SK-N-SH treated with all-trans-retinoic acid at 6 μM for 48 hours (cell line): ENCODE results near the gene KIF23.

ENCODE experiments used
- ATAC-seq: fragments of 200-7000 bp; cut with Tn5 transposase; 3 replicates; pipeline ENCODE4 v1.9.1; 2020; ENCODE audit warnings: mild to moderate bottlenecking, moderate library complexity
- CSDC2 ChIP-seq: fragments of 250-450 bp; sonication (Bioruptor Pico); IDR thresholded peaks from 2 replicates; pipeline ENCODE4 v1.5.0; 2020; ENCODE audit warnings: mild to moderate bottlenecking, moderate library complexity
- ESRRG ChIP-seq: fragments of 250-450 bp; sonication (Bioruptor Pico); IDR thresholded peaks from 2 replicates; pipeline ENCODE4 v1.6.1; 2021; ENCODE audit warnings: mild to moderate bottlenecking
- GLIS3 ChIP-seq: fragments of 250-450 bp; sonication (Bioruptor Pico); IDR thresholded peaks from 2 replicates; pipeline ENCODE4 v1.5.0; 2020; ENCODE audit warnings: mild to moderate bottlenecking, moderate library complexity
- ISL1 ChIP-seq: fragments of 250-450 bp; sonication (Bioruptor Pico); IDR thresholded peaks from 2 replicates; pipeline ENCODE4 v2.1.2; 2022; ENCODE audit warnings: mild to moderate bottlenecking, moderate library complexity
- RARB ChIP-seq: fragments of 250-450 bp; sonication (Bioruptor Pico); IDR thresholded peaks from 2 replicates; pipeline ENCODE4 v1.8.0; 2021; ENCODE audit warnings: mild to moderate bottlenecking, moderate library complexity
- SNAI2 ChIP-seq: fragments of 250-450 bp; sonication (Bioruptor Pico); IDR thresholded peaks from 2 replicates; pipeline ENCODE4 v1.5.0; 2020; ENCODE audit warnings: mild to moderate bottlenecking, moderate library complexity
- TCF4 ChIP-seq: fragments of 250-450 bp; sonication (Bioruptor Pico); IDR thresholded peaks from 2 replicates; pipeline ENCODE4 v1.8.0; 2021; ENCODE audit warnings: mild to moderate bottlenecking, moderate library complexity, borderline replicate concordance
- TOX ChIP-seq: fragments of 250-450 bp; sonication (Bioruptor Pico); IDR thresholded peaks from 2 replicates; pipeline ENCODE4 v1.8.0; 2021; ENCODE audit warnings: mild to moderate bottlenecking, moderate library complexity, borderline replicate concordance
- ZC3H10 ChIP-seq: fragments of 250-450 bp; sonication (Bioruptor Pico); IDR thresholded peaks from 2 replicates; pipeline ENCODE4 v1.5.1; 2021; ENCODE audit warnings: mild to moderate bottlenecking, moderate library complexity
- ZFP30 ChIP-seq: fragments of 450-650 bp; formaldehyde crosslinking; IDR thresholded peaks from 2 replicates; pipeline ENCODE4 v1.5.0; 2022; ENCODE audit warnings: mild to moderate bottlenecking, moderate library complexity
- ZNF565 ChIP-seq: fragments of 450-650 bp; formaldehyde crosslinking; conservative IDR thresholded peaks from 2 replicates; pipeline ENCODE4 v1.5.0; 2020; ENCODE audit warnings: low read depth, mild to moderate bottlenecking, moderate library complexity
- ZNF70 ChIP-seq: fragments of 450-650 bp; formaldehyde crosslinking; IDR thresholded peaks from 2 replicates; pipeline ENCODE4 v1.5.0; 2020; ENCODE audit warnings: mild to moderate bottlenecking, moderate library complexity
- TF ChIP-seq, protein P1 (sequence below): fragments of 250-450 bp; sonication (Bioruptor Pico); IDR thresholded peaks from 2 replicates; pipeline ENCODE4 v1.8.0; 2020; ENCODE audit warnings: mild to moderate bottlenecking, moderate library complexity, borderline replicate concordance
- TF ChIP-seq, protein P2 (sequence below): fragments of 250-450 bp; sonication (Bioruptor Pico); IDR thresholded peaks from 2 replicates; pipeline ENCODE4 v1.5.1; 2020; ENCODE audit warnings: low read depth, mild to moderate bottlenecking, moderate library complexity
- TF ChIP-seq, protein P3 (sequence below): fragments of 250-450 bp; sonication (Bioruptor Pico); IDR thresholded peaks from 2 replicates; pipeline ENCODE4 v1.5.1; 2021; ENCODE audit warnings: mild to moderate bottlenecking, moderate library complexity

The KIF23 gene

DNA sequence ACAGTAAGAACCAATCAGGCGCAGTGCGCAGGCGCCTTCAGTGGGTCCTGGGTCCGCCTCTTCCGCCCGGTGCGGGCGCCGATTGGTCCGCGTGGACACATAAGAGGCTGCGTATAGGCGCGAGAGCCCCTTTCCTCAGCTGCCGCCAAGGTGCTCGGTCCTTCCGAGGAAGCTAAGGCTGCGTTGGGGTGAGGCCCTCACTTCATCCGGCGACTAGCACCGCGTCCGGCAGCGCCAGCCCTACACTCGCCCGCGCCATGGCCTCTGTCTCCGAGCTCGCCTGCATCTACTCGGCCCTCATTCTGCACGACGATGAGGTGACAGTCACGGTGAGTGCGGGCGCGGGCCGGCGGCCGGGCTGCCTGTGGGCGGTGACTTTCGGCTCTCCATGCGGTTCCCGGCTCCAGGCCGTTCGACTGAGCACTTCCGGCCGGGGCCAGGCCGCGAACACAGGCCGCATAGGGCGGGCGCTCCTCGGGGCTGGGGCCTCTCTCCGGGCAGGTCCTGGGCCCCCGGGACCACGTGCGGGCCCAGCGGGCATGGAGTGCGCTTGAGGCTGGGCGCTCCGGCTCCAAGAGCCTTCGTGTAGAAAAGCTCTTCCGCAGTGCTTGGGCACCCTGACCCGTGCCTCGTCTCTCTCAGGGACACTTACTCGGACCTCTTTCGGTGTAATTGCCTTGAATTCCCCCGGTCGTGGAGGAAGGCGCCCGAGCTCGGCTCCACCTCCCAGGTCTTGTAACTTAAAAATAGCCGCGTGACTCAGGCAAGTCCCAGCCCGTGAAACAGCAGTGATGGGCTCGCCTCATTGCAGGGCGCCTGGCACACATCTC lies 38.8 kb downstream of the KIF23 start, which contains the start of gene RPLP1:
Gene RPLP1, plus strand, starts transcription at position 127 of the 830 bp plus-strand sequence. Its CDS starts 131 bp downstream, at position 258.
- TF ChIP-seq ESRRG (CRISPR knock-in tag): no peak
- TF ChIP-seq, protein P1, sequence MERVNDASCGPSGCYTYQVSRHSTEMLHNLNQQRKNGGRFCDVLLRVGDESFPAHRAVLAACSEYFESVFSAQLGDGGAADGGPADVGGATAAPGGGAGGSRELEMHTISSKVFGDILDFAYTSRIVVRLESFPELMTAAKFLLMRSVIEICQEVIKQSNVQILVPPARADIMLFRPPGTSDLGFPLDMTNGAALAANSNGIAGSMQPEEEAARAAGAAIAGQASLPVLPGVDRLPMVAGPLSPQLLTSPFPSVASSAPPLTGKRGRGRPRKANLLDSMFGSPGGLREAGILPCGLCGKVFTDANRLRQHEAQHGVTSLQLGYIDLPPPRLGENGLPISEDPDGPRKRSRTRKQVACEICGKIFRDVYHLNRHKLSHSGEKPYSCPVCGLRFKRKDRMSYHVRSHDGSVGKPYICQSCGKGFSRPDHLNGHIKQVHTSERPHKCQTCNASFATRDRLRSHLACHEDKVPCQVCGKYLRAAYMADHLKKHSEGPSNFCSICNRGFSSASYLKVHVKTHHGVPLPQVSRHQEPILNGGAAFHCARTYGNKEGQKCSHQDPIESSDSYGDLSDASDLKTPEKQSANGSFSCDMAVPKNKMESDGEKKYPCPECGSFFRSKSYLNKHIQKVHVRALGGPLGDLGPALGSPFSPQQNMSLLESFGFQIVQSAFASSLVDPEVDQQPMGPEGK: 0 out of 2 replicates have a peak, but pooled peaks have one; percentile 26
- ATAC-seq: peak; percentile 85

DNA sequence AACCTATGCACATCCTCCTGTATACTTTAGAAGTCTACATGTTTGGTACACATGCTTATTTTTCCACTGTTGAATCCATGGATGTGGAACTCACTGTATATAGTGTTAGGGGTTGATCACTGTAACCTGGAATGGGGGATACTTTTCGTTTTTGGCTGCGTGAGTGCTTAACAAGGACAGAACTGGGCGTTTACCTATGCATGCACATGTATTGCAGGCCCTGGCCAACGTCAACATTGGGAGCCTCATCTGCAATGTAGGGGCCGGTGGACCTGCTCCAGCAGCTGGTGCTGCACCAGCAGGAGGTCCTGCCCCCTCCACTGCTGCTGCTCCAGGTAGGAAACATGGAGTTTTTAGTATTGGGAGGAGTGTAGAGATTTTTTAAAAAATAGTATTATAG lies 40.8 kb downstream of the KIF23 start:
- TF ChIP-seq GLIS3 (CRISPR knock-in tag) (no peak), ZFP30 (no peak), ESRRG (CRISPR knock-in tag) (no peak), ISL1 (CRISPR knock-in tag) (no peak), CSDC2 (CRISPR knock-in tag) (no peak), ZC3H10 (CRISPR knock-in tag) (no peak), RARB (no peak), TOX (CRISPR knock-in tag) (no peak)
- TF ChIP-seq, protein P2, sequence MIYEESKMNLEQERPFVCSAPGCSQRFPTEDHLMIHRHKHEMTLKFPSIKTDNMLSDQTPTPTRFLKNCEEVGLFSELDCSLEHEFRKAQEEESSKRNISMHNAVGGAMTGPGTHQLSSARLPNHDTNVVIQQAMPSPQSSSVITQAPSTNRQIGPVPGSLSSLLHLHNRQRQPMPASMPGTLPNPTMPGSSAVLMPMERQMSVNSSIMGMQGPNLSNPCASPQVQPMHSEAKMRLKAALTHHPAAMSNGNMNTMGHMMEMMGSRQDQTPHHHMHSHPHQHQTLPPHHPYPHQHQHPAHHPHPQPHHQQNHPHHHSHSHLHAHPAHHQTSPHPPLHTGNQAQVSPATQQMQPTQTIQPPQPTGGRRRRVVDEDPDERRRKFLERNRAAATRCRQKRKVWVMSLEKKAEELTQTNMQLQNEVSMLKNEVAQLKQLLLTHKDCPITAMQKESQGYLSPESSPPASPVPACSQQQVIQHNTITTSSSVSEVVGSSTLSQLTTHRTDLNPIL (CRISPR knock-in tag): no peak

DNA sequence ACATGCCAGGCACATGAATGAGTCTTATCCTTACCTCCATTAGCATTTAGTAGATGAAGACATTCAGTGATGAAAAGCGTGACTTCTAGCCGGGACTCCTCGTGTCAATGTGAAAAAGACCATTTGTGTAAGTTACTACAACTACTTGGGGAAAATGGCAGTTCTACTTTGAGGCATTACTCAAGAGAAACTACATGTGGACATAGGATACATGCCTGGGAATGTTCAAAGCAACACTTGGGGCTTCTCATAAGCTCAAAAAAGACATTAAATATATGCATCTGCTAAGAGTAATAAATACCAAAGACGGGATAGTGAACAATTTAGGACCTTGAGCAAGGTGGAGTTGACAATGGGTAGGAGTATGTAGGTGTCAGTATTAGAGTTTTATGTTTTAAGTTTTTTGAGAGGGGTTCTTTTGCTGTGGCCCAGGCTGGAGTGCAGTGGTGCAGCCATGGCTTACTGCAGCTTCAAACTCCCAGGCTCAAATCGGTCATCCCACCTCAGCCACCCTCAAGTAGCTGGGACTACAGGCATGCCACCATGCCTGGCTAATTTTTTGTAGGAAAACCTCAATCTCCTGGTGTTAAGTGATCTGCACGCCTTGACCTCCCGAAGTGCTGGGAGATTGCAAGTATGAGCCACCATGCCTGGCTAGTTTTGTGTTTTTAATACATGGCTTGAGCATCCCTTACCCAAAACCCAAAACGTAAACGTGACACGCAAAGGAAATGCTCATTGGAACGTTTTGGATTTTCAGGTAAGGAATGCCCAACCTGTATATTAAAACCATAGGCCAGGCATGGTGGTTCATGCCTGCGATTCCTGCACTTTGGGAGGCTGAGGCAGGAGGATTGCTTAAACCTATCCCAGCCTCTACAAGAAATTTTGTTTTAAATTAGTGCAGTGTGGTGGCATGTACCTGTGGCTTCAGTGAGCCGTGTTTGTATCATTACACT lies 42.3 kb downstream of the KIF23 start:
- TF ChIP-seq, protein P2 (CRISPR knock-in tag): no peak
- TF ChIP-seq GLIS3 (CRISPR knock-in tag) (no peak), ZNF565 (CRISPR knock-in tag) (no peak), SNAI2 (no peak), ZNF70 (CRISPR knock-in tag) (no peak), TCF4 (no peak)
- TF ChIP-seq, protein P1: no peak; the same call in 1 of the 2 replicates
- TF ChIP-seq, protein P3, sequence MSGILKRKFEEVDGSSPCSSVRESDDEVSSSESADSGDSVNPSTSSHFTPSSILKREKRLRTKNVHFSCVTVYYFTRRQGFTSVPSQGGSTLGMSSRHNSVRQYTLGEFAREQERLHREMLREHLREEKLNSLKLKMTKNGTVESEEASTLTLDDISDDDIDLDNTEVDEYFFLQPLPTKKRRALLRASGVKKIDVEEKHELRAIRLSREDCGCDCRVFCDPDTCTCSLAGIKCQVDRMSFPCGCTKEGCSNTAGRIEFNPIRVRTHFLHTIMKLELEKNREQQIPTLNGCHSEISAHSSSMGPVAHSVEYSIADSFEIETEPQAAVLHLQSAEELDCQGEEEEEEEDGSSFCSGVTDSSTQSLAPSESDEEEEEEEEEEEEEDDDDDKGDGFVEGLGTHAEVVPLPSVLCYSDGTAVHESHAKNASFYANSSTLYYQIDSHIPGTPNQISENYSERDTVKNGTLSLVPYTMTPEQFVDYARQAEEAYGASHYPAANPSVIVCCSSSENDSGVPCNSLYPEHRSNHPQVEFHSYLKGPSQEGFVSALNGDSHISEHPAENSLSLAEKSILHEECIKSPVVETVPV: 0 out of 2 replicates have a peak, but pooled peaks have one; percentile 7
- TF ChIP-seq, all 23 proteins: peak for 1
- no peak for ATAC-seq

More for the DNA sequence above, 40.8 kb downstream of the KIF23 start:
- ATAC-seq: no peak

DNA sequence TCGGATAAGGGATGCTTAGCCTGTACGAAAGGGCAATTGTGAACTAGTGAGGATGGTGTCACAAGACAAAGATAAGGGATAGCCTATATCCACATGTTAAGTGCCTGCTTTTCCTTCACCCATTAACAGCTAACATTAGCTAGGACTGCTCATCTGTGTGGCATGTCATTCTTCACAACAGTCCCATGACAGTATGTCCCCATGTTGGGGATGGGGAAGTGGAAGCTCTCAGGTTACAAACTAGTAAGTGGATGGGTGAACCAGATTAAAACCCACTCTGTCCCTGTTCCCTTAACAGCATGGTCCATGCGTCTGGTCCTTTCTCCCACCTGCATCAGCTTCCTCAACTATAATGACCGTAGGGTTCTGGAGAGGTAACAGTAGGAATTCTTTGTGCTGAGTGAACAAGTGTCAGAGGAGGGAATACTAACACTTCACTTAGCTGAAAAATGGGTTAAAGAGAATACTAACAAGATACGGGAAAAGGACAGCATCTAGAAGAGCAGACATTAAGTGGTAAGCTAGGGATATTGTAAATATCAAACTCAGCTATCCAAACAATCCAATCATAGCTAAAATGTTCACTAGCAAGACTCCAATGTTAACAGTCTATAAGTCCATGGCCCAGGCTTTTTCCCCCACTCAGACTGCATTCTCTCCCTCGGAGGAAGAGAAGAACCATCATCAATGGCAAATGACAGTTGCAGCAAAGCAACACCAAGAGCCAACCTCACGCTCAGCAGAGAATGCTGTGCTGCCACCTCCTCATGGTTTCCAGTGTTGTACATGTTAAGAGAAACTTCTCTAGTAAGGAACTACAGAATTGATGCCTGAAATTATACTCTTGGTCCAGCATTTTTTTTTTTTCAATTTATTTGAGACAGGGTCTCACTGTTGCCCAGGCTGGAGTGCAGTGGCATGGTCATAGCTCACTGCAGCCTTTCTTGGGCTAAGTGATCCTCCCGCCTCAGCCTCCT lies 43.4 kb downstream of the KIF23 start:
- ATAC-seq: no peak
- TF ChIP-seq GLIS3 (CRISPR knock-in tag): no peak
- 0 out of 2 replicates have a peak, but pooled peaks have one; percentile 3 for TF ChIP-seq ESRRG (CRISPR knock-in tag)
